ENCODE measurements around the gene NAPB. TPM values are rescaled to one million over a fixed set of nuclear protein-coding genes. Genes with fewer than 3 reads are reported as not detected.

NAPB gene
- total and polyA plus RNA-seq, 10 of the 15 experiments (the other 5 are each of a cell fraction or from before 2014, with no cell fraction given) = 2.1 to 15.9 (median 7.2) TPM

- peak; percentile 85 for FAIRE-seq
- intact Hi-C loops (cut with micrococcal nuclease; ENCODE audit: unreplicated experiment) (loop anchor here (5.0 kb wide), 1 partner anchor 266 kb away; no protein-coding TSS in a partner anchor), in situ Hi-C loops (cut with MboI) (loop anchor here (25.0 kb wide), 2 partner anchors 1701 to 1901 kb away; partner anchors contain the start of gene ACSS1)
- Histone ChIP-seq H3K27me3 (replicated peaks in 1 of 2; ENCODE audit: control insufficient read depth in 2 of 2, insufficient read depth in 2 of 2, low read length in 1 of 2) (no peaks in the 10 kb centered on the region), H3K79me2 (ENCODE audit: control insufficient read depth, insufficient read depth, low read length) (peaks cover 50% of the 10 kb centered on the region), H2AFZ (ENCODE audit: control insufficient read depth, low read depth, low read length) (peak within 1 kb of the TSS; percentile 78), H3K9ac (ENCODE audit: control insufficient read depth, insufficient read depth, low read length) (peak within 1 kb of the TSS; percentile 94), H3K4me1 (ENCODE audit: control insufficient read depth, insufficient read depth, low read length) (peaks cover 20% of the 10 kb centered on the region), H3K9me3 (replicated peaks; ENCODE audit: control insufficient read depth, insufficient read depth, low read length) (no peaks in the 10 kb centered on the region), H3K36me3 (ENCODE audit: control insufficient read depth in 2 of 2, insufficient read depth in 2 of 2, low read length in 1 of 2) (peaks cover 3 to 4% of the 10 kb centered on the region in 2 experiments; a peak in 3 of 4 replicates), H3K27ac (ENCODE audit: control insufficient read depth, insufficient read depth) (peak within 1 kb of the TSS; percentile 92), H3K4me3 (peak within 1 kb of the TSS; percentile 81), H4K20me1 (ENCODE audit: control insufficient read depth, insufficient read depth) (no peaks in the 10 kb centered on the region), H3K4me2 (ENCODE audit: control insufficient read depth, insufficient read depth) (peak within 1 kb of the TSS; percentile 96)
- under 1% methylated on average over 72 of the region's 114 CpGs for WGBS (ENCODE audit: insufficient coverage, insufficient replicate concordance, low lambda C conversion rate, missing lambda C conversion rate)
- SMC1A ChIA-PET (ENCODE audit: uncharacterized antibody, unreplicated experiment) = no interaction called here
- ATAC-seq = peak; percentile 85
- CTCF ChIA-PET = interaction anchor here (1.2 to 1.5 kb wide), 2 partner anchors 9 to 12 kb away, joined by 3 to 4 read pairs; no protein-coding TSS in a partner anchor
- POLR2A ChIA-PET = interaction anchor here (0.6 to 4.5 kb wide), 5 partner anchors 9 to 58 kb away, joined by 3 to 61 read pairs (median 3); partner anchors contain the start of gene NXT1
- no TSS peak for BruUV-seq (replicated peaks)
- RAD21 ChIA-PET (ENCODE audit: unreplicated experiment) = interaction anchor here (1.1 to 3.6 kb wide), 2 partner anchors 12 to 60 kb away, joined by 3 to 11 read pairs; partner anchors contain the start of genes NAPB and NXT1
- peak; percentile 95 for DNase-seq (ENCODE audit: low read depth, low spot score)
- TF ChIP-seq NFXL1 (IDR thresholded peaks at IDR 0.05; ENCODE audit: borderline replicate concordance) (0 out of 2 replicates have a peak, but pooled peaks have one; percentile 31), FOXK2 (IDR thresholded peaks at IDR 0.05) (peak; percentile 53), ELK1 (IDR thresholded peaks at IDR 0.05; ENCODE audit: low read depth, low read length) (no peak), MAX (IDR thresholded peaks at IDR 0.05; ENCODE audit: low read depth, low read length) (peak; percentile 98), RELB (IDR thresholded peaks at IDR 0.05; ENCODE audit: low read depth) (peak; percentile 48; the same call in 1 of the 2 replicates), NR2C2 (IDR thresholded peaks at IDR 0.05; ENCODE audit: borderline replicate concordance, control insufficient read depth, insufficient read length, low read depth) (no peak), ZBTB40 (IDR thresholded peaks at IDR 0.05; ENCODE audit: borderline replicate concordance) (0 out of 2 replicates have a peak, but pooled peaks have one; percentile 25), KAT2A (conservative IDR thresholded peaks at IDR 0.05; ENCODE audit: control insufficient read depth, low read depth, low read length) (no peak), PKNOX1 (IDR thresholded peaks at IDR 0.05) (peak; percentile 66), PAX8 (IDR thresholded peaks at IDR 0.05) (no peak)
Measured at GRCh38 chr20:23361476-23362391, 59.6 kb downstream of the NAPB start, which contains the start of gene GZF1. Gene GZF1 (plus strand): TSS chr20:23362182. CDS start chr20:23364384, 2,202 bp downstream.

Measured in GM12878 (cell line).